Measurements from ENCODE around the gene UBASH3B.

DNA sequence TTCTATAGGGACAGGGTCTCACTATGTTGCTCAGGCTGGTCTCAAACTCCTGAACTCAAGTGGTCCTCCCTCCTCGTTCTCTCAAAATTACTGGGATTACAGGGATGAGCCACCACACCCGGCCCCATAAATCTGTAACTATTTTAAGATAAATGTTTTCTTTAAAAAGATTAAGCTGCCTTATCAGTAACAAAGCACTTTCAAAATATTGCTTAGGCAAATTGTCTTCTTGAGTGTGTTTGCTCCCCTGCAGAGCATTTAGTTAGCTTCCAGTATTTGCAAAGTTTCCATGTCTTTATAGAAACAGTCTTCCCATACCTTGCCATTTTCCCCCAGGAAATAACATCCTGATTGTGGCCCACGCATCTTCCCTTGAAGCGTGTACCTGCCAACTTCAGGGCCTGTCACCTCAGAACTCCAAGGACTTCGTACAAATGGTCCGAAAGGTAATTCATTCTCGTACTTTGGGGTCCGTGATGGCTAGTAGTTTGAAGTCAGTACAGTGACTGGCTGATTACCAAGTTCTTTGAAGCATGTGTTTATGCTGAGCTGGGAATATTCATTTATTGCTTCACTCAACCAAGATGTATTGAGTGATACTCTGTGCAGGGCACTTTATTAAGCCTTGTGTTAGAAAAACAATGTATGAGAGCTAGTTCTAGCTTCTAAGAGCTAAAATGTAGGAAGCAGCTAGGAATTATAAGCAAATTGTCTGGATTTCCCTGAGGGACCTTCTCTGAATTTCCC lies 152.4 kb downstream of the UBASH3B start:
- TF ChIP-seq, protein P1, sequence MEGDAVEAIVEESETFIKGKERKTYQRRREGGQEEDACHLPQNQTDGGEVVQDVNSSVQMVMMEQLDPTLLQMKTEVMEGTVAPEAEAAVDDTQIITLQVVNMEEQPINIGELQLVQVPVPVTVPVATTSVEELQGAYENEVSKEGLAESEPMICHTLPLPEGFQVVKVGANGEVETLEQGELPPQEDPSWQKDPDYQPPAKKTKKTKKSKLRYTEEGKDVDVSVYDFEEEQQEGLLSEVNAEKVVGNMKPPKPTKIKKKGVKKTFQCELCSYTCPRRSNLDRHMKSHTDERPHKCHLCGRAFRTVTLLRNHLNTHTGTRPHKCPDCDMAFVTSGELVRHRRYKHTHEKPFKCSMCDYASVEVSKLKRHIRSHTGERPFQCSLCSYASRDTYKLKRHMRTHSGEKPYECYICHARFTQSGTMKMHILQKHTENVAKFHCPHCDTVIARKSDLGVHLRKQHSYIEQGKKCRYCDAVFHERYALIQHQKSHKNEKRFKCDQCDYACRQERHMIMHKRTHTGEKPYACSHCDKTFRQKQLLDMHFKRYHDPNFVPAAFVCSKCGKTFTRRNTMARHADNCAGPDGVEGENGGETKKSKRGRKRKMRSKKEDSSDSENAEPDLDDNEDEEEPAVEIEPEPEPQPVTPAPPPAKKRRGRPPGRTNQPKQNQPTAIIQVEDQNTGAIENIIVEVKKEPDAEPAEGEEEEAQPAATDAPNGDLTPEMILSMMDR (IDR thresholded peaks at IDR 0.05; ENCODE audit: insufficient read depth, low read length): no peak
- TF ChIP-seq GABPA (IDR thresholded peaks at IDR 0.05; ENCODE audit: low read depth) (no peak), POLR2AphosphoS5 (IDR thresholded peaks at IDR 0.05; ENCODE audit: low read depth) (no peak)

Measured in HL-60 (cell line).